Stimulated activated CD8-positive, alpha-beta memory T cell treated with anti-CD3 and anti-CD28 coated beads, Interleukin-15, amount 100 ng/mL, for 24 hours (primary cell): ENCODE data around the gene CELSR1.

Experiments
- DNase-seq: peaks from one replicate; pipeline ENCODE4 v3.0.0-alpha.2; 2020; ENCODE audit warnings: low read depth

CELSR1 gene, protein sequence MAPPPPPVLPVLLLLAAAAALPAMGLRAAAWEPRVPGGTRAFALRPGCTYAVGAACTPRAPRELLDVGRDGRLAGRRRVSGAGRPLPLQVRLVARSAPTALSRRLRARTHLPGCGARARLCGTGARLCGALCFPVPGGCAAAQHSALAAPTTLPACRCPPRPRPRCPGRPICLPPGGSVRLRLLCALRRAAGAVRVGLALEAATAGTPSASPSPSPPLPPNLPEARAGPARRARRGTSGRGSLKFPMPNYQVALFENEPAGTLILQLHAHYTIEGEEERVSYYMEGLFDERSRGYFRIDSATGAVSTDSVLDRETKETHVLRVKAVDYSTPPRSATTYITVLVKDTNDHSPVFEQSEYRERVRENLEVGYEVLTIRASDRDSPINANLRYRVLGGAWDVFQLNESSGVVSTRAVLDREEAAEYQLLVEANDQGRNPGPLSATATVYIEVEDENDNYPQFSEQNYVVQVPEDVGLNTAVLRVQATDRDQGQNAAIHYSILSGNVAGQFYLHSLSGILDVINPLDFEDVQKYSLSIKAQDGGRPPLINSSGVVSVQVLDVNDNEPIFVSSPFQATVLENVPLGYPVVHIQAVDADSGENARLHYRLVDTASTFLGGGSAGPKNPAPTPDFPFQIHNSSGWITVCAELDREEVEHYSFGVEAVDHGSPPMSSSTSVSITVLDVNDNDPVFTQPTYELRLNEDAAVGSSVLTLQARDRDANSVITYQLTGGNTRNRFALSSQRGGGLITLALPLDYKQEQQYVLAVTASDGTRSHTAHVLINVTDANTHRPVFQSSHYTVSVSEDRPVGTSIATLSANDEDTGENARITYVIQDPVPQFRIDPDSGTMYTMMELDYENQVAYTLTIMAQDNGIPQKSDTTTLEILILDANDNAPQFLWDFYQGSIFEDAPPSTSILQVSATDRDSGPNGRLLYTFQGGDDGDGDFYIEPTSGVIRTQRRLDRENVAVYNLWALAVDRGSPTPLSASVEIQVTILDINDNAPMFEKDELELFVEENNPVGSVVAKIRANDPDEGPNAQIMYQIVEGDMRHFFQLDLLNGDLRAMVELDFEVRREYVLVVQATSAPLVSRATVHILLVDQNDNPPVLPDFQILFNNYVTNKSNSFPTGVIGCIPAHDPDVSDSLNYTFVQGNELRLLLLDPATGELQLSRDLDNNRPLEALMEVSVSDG (N-terminal part only)

GRCh38 chr22:46537225-46537945 is at the start of gene CELSR1:
Gene CELSR1, minus strand, starts transcription at chr22:46537620. Its CDS starts 450 bp downstream, at chr22:46537170.
- no peak for DNase-seq

DNA sequence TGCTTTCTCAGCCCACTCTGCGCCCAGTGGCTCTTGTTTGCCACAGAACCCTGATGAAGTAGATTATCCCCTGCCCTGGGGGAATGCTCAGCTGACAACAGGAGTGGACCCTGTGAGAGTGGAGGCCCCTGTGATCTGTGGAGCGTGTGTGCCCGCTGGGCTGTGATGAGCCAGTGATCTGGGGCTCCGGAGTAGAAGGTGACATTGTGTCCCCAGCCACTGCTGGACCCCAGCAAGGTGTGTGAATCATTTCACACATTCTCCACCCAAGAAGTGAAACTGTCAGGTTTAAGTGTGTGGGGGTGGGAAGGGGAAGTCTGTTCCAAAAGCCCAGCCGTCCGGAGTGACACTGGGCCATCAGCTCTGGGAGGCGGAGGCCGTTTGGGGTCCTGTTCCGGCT is 49.6 kb upstream of the CELSR1 start:
- DNase-seq = no peak

DNA sequence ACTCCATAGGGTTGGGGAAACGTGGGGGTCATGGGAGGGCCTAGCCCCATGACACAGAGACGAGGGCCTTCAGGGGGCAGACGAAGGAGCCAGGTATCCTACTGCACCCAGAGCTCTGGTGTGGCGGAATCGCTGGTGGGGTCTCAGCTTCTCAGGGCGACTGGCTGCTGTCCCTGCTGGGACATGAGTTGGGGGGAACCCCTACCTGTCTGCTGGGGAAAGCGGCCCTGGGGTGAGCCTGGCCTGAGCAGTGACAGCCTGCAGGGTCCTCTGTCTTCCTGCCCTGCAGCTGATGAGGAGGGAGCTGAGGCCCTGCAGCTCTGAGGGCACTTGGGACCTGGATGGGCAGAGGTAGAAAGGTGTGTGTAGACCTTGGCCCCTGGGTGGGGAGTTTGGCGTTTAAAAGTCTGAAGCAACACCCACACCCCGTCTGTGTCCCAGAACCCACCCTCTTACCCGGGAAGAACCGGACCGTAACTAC is 49.2 kb upstream of the CELSR1 start:
- DNase-seq = no peak

- no peak for DNase-seq
Measured at GRCh38 chr22:46586123-46586519, 48.7 kb upstream of the CELSR1 start.

DNA sequence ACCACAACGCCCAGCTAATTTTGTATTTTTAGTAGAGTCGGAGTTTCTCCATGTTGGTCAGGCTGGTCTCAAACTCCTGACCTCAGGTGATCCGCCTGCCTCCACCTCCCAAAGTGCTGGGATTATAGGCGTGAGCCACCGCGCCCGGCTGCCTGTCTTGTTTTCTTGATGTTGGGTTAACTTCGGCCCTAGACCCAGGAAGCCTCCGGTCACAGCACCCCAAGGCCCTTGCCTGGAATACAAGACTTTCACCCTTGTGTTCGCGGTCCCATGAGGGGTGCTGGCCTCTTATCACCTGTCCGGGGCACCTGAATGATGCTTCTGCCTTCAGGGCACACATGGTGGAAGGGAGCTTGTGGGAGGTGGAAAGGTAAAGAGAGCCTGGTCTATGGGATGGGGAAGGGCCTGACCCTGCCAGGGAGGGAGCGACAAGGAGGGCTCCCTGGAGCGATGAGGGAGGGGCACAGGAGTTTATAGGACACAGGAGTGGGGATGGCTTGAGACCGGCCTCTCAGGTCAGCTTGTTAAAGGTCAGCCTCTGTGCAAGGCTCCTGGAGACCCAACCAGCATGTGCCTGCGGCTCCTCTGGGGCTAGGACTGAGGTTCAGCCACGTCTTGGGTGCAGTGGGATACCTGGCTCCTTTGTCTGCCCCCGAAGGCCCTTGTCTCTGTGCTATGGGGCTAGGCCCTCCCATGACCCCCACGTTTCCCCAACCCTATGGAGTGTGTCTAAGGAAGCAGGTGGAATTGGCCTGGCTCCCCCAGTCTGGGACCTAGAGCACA is 48.1 kb upstream of the CELSR1 start:
- no peak for DNase-seq

GRCh38 chr22:46584081-46584921 is 46.9 kb upstream of the CELSR1 start:
- DNase-seq = no peak

DNA sequence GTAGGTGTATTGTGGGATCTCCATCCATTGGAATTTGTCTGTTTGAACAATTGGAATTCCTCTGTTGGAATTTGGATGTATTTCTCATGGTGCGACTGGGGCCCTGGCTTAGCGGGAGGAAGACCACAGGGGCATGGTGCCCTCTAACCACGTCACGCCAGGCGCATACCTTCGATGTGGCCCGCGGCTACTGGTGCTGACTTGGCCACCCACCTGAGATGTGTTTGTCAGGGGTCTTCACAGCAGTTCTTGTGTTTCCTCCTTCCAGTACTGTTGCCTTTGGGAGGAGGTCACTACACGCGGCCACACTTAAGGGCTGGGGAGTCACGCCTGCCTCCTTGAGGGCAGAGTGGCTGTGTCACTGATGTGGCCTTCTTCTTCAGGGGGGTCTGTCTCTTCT is 46.2 kb upstream of the CELSR1 start:
- no peak for DNase-seq

DNA sequence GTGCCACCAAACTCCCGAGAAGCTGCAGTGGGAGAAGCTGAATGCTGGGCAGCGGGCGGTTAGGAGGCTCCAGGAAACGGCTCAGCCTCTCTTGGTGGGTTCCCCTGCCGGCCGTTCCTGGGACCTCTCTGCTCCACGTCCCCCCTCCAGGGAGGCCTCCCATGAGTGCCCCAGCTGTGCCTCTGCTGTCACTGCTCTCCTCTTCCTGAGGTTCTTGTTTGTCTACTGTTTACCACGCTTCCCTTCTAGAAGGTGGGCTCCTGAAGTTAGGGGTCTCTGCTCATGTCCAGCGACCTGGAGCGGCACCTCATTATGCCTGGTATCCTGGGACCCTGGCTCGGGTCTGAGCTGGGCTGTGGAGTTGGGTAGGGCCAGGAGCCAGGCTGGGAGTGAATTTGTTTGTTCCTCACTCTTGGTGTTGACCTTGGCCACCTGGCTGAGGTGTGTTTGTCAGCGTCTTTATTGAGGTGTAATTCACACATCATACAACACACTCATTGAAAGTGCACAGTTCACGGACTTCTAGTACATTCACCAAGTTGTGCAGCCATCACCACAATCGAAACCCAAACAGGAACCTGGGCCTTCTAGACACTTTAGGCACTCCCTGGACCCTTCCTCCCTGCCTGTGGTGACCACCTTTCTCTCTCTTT is 45.0 kb upstream of the CELSR1 start:
- no peak for DNase-seq

- no peak for DNase-seq
Measured at GRCh38 chr22:46581538-46582244, 44.3 kb upstream of the CELSR1 start.

DNA sequence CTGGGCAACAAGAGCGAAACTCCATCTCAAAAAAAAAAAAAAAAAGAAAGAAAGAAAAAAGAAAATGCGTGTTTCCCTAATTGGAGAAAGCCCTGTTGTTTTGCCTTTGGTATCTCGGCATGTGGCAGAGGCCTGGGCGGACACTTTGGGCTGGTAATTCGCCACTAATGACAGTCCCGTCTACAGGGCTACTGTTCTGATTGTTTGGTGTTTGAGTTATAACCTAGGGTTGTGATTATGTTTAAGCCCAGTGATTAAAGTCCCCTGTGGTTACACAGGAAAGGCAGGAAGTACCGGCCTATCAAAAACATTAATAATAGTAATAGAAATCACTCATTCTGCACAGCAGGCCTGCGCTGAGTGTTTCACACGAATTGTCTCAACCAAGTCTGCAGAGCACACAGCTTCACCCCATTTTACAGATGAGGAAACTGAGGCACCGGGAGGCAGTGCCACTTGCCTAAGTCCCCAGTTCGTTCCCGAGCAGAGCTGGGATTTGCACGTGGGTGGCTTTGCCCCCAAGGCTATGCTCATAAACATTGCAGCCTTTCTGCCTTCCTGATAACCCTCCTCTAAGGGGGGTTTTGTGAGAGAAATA is 43.6 kb upstream of the CELSR1 start:
- no peak for DNase-seq

DNA sequence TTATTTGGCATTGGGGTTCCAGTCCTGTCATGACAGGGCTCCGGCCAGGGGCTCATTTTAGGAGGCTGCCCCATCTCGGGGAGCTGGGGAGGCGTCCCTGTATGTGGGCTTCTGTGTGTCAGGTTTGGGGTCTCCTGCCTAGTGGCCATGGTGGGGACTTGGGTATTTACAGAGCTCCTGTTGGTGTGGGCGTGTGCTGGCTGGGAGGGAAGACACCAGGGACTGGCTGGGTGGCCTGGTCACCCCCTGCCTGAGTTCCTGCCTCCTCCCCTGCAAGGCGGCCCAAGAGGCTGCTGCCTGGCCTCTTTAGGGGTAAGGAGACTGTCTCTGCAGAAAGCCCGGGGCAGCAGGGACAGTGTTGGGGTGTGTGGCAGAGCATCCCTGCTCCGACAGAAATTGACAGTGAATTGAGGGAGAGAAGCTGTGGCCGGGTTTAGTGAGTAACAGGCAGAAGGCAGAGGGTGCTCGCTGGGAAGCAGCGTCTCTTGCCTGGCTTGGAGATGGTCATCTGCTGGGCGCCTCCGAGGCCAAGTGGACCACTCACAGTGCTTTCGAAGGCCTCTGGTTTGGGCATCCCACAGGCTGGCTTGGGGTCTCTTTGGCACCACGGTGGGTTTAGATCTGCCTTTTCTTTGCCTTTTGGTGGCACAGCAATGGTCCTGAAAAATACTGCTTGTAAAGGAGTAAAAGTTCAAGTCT is 42.5 kb upstream of the CELSR1 start:
- no peak for DNase-seq

DNA sequence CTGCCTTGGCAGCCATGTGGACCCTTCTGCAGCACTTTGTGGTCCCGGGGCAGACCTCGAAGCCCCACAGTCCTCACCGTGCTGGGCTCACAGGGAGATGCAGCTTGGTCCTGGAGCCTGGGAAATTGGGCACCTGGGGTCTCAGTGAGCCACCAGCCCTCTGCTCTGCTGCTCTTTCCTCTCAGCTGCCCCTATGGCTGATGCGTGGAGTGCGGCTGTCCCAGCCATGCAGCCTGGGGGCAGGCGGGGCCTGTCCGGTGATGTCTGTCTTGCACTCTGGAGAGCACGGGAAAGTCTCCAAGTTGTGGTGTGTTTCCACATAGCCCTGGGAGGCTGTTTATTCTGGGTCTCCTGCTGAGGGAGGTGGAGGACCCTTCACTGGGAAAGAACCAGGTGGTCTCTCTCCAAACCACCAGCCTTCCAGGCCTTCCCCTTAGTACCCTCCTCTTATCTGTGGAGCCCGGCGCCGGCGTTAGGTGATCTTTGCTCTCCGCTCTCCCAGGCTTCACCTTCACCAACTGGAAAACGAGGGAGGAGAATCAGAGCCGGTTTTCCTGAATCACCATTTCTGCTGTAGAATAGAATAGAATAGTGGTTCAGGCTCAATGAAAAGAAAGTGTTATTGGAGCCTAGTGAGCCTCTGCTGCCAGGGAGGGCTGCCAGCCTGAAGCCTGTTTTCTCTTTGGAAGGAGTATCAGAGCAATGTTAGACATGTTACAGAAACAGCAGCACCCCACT is 41.6 kb upstream of the CELSR1 start:
- no peak for DNase-seq

DNA sequence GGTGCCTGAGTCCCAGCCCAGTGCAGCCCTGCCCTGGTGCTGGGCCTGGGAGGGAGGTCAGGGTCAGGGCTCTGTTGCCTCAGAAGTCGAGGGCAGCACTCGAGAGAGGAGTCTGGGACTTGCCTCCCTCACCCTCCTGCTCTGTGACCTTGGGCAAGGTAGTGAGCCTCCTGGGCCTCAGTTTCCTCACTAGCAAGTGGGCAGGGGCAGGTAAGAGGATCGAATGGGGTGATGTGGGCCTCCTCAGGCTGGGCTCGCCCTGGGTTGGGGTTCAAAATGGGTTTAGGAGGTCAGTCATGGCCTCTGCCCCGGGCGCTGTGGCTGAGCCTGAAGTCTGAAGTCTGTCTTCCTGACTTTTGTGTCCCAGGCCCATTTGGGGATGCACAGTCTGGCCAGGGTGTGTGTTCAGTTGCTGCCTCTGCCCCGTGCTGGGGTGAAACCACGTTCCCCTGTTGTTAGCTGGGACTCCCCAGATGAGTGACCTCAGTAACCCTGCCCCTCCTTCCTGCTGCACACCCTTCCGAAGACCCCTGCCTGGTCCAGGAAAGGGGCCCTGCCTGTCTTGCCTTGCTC is 40.9 kb upstream of the CELSR1 start:
- no peak for DNase-seq

DNA sequence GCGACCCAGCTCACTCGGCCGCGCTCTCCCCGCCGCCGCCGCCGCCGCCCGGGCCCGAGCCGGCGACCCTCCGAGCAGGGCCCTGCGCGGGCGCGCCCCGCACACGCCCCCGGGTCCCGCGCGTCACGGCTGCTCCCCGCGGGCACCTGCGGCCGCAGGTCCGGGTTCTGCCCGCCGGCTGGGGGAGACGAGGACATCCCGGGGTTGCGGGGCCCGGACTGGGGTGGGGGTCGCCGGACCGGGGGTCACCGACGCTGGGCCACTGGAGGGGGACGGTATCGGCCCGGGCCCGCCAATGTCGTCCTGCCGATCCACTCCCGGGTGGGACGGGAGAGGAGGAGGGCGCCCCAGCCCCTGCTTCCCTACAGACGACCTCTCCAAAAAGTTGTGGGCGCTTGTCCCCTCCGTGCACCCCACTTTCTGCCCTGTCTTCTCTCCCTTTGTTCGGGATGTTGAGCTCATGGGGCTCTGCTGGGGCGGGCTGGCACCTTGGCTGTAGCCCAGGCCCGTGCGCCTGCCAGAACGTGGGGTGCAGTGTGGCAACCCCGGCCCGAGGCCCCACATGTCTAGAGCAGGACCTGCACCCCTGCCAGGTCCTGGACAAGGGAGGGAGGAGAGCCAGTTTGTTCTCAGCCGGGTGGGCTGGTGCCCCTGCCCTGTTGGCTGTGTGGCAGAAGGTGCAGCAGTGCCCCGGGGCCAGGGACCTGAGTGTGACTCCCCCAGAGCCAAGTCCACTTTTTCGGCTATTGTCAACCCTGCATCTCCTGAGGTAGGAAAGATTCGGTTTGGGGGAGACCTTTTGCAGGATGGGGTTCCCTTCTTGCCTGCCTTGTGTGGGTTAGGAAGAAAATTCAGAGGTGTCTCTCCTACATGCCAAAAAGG is 40.2 kb upstream of the CELSR1 start:
- DNase-seq = no peak

- peak; percentile 37 for DNase-seq
Measured at GRCh38 chr22:46576556-46577367, 39.3 kb upstream of the CELSR1 start.
